ENCODE measurements around the gene WHRN. TPM values are rescaled to one million over a fixed set of nuclear protein-coding genes. Genes with fewer than 3 reads are reported as not detected.

WHRN gene
- total RNA-seq, 4 donors from 2014 or later: 5.4 to 23.6 (median 8.5) TPM

- Histone ChIP-seq H3K9me3 (no peaks in the 10 kb centered on the region), H3K36me3 (no peaks in the 10 kb centered on the region), H3K27me3 (no peaks in the 10 kb centered on the region), H3K4me1 (no peaks in the 10 kb centered on the region), H3K4me3 (no peak overlapping the region), H3K27ac (no peak overlapping the region)
- DNase-seq: no peak
- TF ChIP-seq POLR2A (IDR thresholded peaks at IDR 0.05): no peak
- no peak for TF ChIP-seq POLR2AphosphoS5 (IDR thresholded peaks at IDR 0.05)
- TF ChIP-seq EP300 (IDR thresholded peaks at IDR 0.05; ENCODE audit: low read depth): no peak
- no peak for TF ChIP-seq CTCF (IDR thresholded peaks at IDR 0.05)
- WGBS, 2 donors (ENCODE audit: low coverage in 1 of 2): 80 to 89% methylated on average over 2 to 5 of the region's 5 CpGs
- in situ Hi-C loops (cut with MboI; ENCODE audit: low pct_ligation_motif_present in 1 of 4, low pct_unique_long_range_greater_than_20kb in 1 of 4, low sequenced_read_pairs in 3 of 4) (loop anchor here in 1 of 4 donors (25.0 kb wide), 1 partner anchor 567 kb away; no protein-coding TSS in a partner anchor), intact Hi-C loops (cut with DNase I; ENCODE audit: low total_unique reads) (no loop called here)
Observed at GRCh38 chr9:114445616-114446015, 59.7 kb downstream of the WHRN start.

- intact Hi-C loops (cut with DNase I; ENCODE audit: low total_unique reads) (no loop called here), in situ Hi-C loops (cut with MboI; ENCODE audit: low pct_ligation_motif_present in 1 of 4, low pct_unique_long_range_greater_than_20kb in 1 of 4, low sequenced_read_pairs in 3 of 4) (loop anchor here in 1 of 4 donors (25.0 kb wide), 1 partner anchor 570 kb away; no protein-coding TSS in a partner anchor)
- Histone ChIP-seq H3K9me3 (no peaks in the 10 kb centered on the region), H3K4me3 (no peak overlapping the region), H3K36me3 (no peaks in the 10 kb centered on the region), H3K4me1 (no peaks in the 10 kb centered on the region), H3K27ac (no peak overlapping the region), H3K27me3 (no peaks in the 10 kb centered on the region)
- WGBS, 2 donors (ENCODE audit: low coverage in 1 of 2): 33 to 58% methylated on average over 1 of the region's 1 CpG
- DNase-seq: no peak
- no peak for TF ChIP-seq POLR2AphosphoS5 (IDR thresholded peaks at IDR 0.05)
- TF ChIP-seq POLR2A (IDR thresholded peaks at IDR 0.05): no peak
- no peak for TF ChIP-seq EP300 (IDR thresholded peaks at IDR 0.05; ENCODE audit: low read depth)
- TF ChIP-seq CTCF (IDR thresholded peaks at IDR 0.05): no peak
Observed at GRCh38 chr9:114442022-114442421, 63.3 kb downstream of the WHRN start.

DNA sequence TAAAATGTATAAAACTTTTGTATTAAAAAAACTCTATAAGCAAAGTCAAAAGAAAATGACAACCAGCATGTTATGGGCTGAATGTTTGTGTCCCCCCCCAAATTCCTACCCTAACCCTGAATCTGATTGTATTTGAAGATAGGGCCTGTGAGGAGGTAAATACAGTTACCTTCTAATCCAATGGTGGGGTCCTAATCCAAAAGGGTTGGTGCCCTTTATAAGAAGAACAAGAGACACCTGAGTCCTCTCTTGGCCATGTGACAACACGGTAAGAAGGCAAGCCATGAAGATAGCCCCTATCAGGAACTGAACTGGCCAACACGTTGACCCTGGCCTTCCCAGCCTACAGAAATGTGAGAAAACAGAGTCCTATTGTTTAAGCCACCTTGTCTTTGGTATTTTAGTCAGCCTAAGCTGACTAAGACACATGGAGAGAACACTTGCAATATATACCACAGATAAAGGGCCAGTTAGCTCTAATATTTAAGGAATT, 67.8 kb downstream of the WHRN start:
- in situ Hi-C loops (cut with MboI; ENCODE audit: low pct_ligation_motif_present in 1 of 4, low pct_unique_long_range_greater_than_20kb in 1 of 4, low sequenced_read_pairs in 3 of 4): loop anchor here in 1 of 4 donors (25.0 kb wide), 1 partner anchor 575 kb away; no protein-coding TSS in a partner anchor
- Histone ChIP-seq H3K4me3 (no peak overlapping the region), H3K36me3 (no peaks in the 10 kb centered on the region), H3K27me3 (no peaks in the 10 kb centered on the region), H3K9me3 (no peaks in the 10 kb centered on the region), H3K27ac (no peak overlapping the region), H3K4me1 (no peaks in the 10 kb centered on the region)
- TF ChIP-seq POLR2AphosphoS5 (IDR thresholded peaks at IDR 0.05) (no peak), POLR2A (IDR thresholded peaks at IDR 0.05) (no peak), CTCF (IDR thresholded peaks at IDR 0.05) (no peak), EP300 (IDR thresholded peaks at IDR 0.05; ENCODE audit: low read depth) (no peak)
- WGBS, 2 donors (ENCODE audit: low coverage in 1 of 2): 85 to 88% methylated on average over 2 of the region's 2 CpGs
- intact Hi-C loops (cut with DNase I; ENCODE audit: low total_unique reads): no loop called here
- no peak for DNase-seq

- in situ Hi-C loops (cut with MboI; ENCODE audit: low pct_ligation_motif_present in 1 of 4, low pct_unique_long_range_greater_than_20kb in 1 of 4, low sequenced_read_pairs in 3 of 4): loop anchor here in 1 of 4 donors (25.0 kb wide), 1 partner anchor 577 kb away; no protein-coding TSS in a partner anchor
Observed at GRCh38 chr9:114434878-114435311, 70.4 kb downstream of the WHRN start.

More at GRCh38 chr9:114434878-114435311, 70.4 kb downstream of the WHRN start:
- Histone ChIP-seq H3K9me3 (no peaks in the 10 kb centered on the region), H3K4me3 (no peak overlapping the region), H3K36me3 (no peaks in the 10 kb centered on the region), H3K27ac (no peak overlapping the region), H3K27me3 (no peaks in the 10 kb centered on the region), H3K4me1 (no peaks in the 10 kb centered on the region)
- intact Hi-C loops (cut with DNase I; ENCODE audit: low total_unique reads): no loop called here
- no peak for TF ChIP-seq POLR2A (IDR thresholded peaks at IDR 0.05)
- no peak for TF ChIP-seq POLR2AphosphoS5 (IDR thresholded peaks at IDR 0.05)
- peak in 4 of 5 experiments; percentile 19 to 29 (median 26) for TF ChIP-seq CTCF (IDR thresholded peaks at IDR 0.05)
- no peak for TF ChIP-seq EP300 (IDR thresholded peaks at IDR 0.05; ENCODE audit: low read depth)
- DNase-seq: no peak
- 54 to 55% methylated on average over 6 to 9 of the region's 9 CpGs for WGBS, 2 donors (ENCODE audit: low coverage in 1 of 2)

All from transverse colon (tissue), 4 donors.